Spleen (tissue), 7 donors: ENCODE data around the gene SOWAHA.

Experiments
- POLR2A ChIP-seq, 3 donors: fragments of 450-650 bp; IDR thresholded peaks; one replicate each; pipeline ENCODE4 v1.5.1; 2017; ENCODE audit warnings: antibody characterized with exemption in 3 of 3, mild to moderate bottlenecking in 1 of 3
- TF ChIP-seq, protein P1 (sequence below), 11 experiments: fragments of 200-600 bp in 7 of 11; fragments of 450-650 bp in 4 of 11; sonication (generic) in 4 of 11; IDR thresholded peaks in 8 of 11; conservative IDR thresholded peaks in 3 of 11; 1 replicate in 7 of 11; 2 replicates in 4 of 11; pipeline versions ENCODE4 v1.4.0 to v1.8.0; 2016 to 2021; ENCODE audit warnings: antibody characterized with exemption in 11 of 11, inconsistent platforms in 4 of 11, mild to moderate bottlenecking in 1 of 11
- donor health status: DM: no; HTN: no; CAD: no; lungs with moderate emphysema.
- donor health status: DM: no; HTN: no; CAD: no.
- donor health status: DM: no; HTN: no; CAD: no.

DNA sequence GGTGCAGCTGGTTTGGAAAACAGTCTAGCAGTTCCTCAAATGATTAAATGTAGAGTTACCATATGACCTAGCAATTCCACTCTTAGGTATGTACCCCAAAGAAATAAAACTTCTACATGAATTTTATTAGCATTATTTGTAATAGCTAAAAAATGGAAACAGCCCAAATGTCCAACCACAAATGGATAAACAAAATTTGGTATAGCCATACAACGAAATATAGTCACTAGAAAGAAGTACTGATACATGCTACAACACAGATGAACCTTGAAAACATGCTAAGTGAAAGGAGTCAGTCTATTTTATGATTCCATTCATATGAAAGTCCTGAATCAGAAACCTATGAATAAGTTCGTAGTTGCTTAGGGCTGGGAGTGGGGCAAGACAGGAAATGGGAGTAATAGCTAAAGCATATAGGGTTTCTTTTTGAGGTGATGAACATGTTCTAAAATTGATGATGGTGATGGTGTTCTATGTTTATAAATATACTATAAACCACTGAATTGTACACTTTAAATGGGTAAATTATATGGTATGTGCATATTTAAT, 46.9 kb downstream of the SOWAHA start:
- TF ChIP-seq, protein P1, sequence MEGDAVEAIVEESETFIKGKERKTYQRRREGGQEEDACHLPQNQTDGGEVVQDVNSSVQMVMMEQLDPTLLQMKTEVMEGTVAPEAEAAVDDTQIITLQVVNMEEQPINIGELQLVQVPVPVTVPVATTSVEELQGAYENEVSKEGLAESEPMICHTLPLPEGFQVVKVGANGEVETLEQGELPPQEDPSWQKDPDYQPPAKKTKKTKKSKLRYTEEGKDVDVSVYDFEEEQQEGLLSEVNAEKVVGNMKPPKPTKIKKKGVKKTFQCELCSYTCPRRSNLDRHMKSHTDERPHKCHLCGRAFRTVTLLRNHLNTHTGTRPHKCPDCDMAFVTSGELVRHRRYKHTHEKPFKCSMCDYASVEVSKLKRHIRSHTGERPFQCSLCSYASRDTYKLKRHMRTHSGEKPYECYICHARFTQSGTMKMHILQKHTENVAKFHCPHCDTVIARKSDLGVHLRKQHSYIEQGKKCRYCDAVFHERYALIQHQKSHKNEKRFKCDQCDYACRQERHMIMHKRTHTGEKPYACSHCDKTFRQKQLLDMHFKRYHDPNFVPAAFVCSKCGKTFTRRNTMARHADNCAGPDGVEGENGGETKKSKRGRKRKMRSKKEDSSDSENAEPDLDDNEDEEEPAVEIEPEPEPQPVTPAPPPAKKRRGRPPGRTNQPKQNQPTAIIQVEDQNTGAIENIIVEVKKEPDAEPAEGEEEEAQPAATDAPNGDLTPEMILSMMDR (IDR thresholded peaks at IDR 0.05 in 8 of 11, conservative IDR thresholded peaks at IDR 0.05 in 3 of 11): no peak
- TF ChIP-seq POLR2A (IDR thresholded peaks at IDR 0.05): no peak
